Esophagus muscularis mucosa (tissue), 4 donors: ENCODE measurements around the gene PCDHGA1. TPM values are rescaled to one million over a fixed set of nuclear protein-coding genes. Genes with fewer than 3 reads are reported as not detected.

Source experiments
- DNase-seq: peaks from one replicate; pipeline ENCODE4 v3.0.0-alpha.2; 2017; ENCODE audit errors: extremely low spot score
- H3K27ac ChIP-seq, 4 donors: fragments of 200-600 bp; sonication (generic); replicated peaks in 1 of 4; 1 replicate in 3 of 4; 2 replicates in 1 of 4; pipeline ENCODE4 v1.5.1; 2016 to 2019; ENCODE audit warnings: mild to moderate bottlenecking in 1 of 4
- H3K27me3 ChIP-seq, 4 donors: fragments of 200-600 bp; sonication (generic); one replicate each; pipeline versions ENCODE4 v1.5.1 to v1.6.0; 2016 to 2019
- H3K36me3 ChIP-seq, 4 donors: fragments of 200-600 bp; sonication (generic); one replicate each; pipeline ENCODE4 v1.5.1; 2016 to 2019
- H3K4me1 ChIP-seq, 4 donors: fragments of 200-600 bp; sonication (generic); one replicate each; pipeline ENCODE4 v1.5.1; 2016 to 2019
- H3K4me3 ChIP-seq, 4 donors: fragments of 200-600 bp; sonication (generic); 1 replicate in 2 of 4; 2 replicates in 2 of 4; pipeline ENCODE4 v1.5.1; 2016 to 2019; ENCODE audit warnings: mild to moderate bottlenecking in 4 of 4, moderate library complexity in 1 of 4
- H3K9me3 ChIP-seq, 4 donors: fragments of 200-600 bp; sonication (generic); 1 replicate in 3 of 4; 2 replicates in 1 of 4; pipeline ENCODE4 v1.5.1; 2016 to 2019
- EP300 ChIP-seq: sonication (generic); formaldehyde crosslinking; IDR thresholded peaks from one replicate; pipeline ENCODE4 v1.6.1; 2017; ENCODE audit warnings: antibody characterized with exemption
- POLR2A ChIP-seq: fragments of 450-650 bp; IDR thresholded peaks from one replicate; pipeline ENCODE4 v1.6.1; 2017; ENCODE audit warnings: antibody characterized with exemption, moderate library complexity, mild to moderate bottlenecking, low read depth
- POLR2AphosphoS5 ChIP-seq, 2 donors: sonication (generic); formaldehyde crosslinking; IDR thresholded peaks; one replicate each; pipeline ENCODE4 v1.6.1; 2017; ENCODE audit warnings: antibody characterized with exemption in 2 of 2
- WGBS: methylation state at CpG from one replicate; pipeline ENCODE4 v1.1.5; 2018; 5-methylcytosine and 5-hydroxymethylcytosine counted together
- intact Hi-C: fragments of 100-400 bp; cut with DNase I; formaldehyde crosslinking; loops from one replicate; pipeline ENCODE4 v1.15.1; 2023
- total RNA-seq, 4 donors: library from RNA; depleted of rRNA; stranded (reverse); fragments of >200 nt; gene quantifications; one replicate each; pipeline versions ENCODE4 v1.1.0 to v1.2.1, GENCODE V29; 2016
- TF ChIP-seq, protein P1 (sequence below), 3 experiments: fragments of 200-600 bp in 2 of 3; fragments of 450-650 bp in 1 of 3; sonication (generic) in 2 of 3; IDR thresholded peaks; one replicate each; pipeline ENCODE4 v1.5.1; 2017 to 2019; ENCODE audit warnings: antibody characterized with exemption in 3 of 3, mild to moderate bottlenecking in 2 of 3, moderate library complexity in 1 of 3

Gene PCDHGA1
- total RNA-seq = 1 to 10 TPM in 1 of 4 donors, under 1 TPM in 3; 0.45 to 1.2 (median 0.76) TPM

DNA sequence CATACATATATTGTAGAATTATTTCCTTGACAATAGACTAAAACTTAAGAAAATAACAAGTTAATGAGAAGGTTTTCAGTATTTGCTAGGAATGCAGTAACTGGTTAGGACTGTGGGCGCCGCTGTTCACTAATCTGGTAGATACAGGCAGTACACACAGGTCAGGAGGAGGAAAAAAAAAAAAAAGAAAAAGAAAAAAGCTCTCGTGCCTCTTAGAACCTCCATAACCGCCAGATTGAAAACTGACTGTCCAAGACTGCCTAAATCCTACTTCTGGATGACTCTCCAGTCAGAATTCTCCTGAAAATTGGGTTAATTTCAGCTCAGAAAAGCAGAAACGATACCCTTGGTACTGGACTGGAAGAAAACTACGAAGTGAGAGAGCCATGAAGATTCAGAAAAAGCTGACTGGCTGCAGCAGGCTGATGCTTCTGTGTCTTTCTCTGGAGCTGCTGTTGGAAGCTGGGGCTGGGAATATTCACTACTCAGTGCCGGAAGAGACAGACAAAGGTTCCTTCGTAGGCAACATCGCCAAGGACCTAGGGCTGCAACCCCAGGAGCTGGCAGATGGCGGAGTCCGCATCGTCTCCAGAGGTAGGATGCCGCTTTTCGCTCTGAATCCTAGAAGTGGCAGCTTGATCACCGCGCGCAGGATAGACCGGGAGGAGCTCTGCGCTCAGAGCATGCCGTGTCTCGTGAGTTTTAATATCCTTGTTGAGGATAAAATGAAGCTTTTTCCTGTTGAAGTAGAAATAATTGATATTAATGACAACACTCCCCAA lies at the start of gene PCDHGA1:
TSS of gene PCDHGA1 (plus strand) at position 216 of the 782 bp plus-strand sequence.
- 31% methylated on average over 13 of the region's 21 CpGs for WGBS

DNA sequence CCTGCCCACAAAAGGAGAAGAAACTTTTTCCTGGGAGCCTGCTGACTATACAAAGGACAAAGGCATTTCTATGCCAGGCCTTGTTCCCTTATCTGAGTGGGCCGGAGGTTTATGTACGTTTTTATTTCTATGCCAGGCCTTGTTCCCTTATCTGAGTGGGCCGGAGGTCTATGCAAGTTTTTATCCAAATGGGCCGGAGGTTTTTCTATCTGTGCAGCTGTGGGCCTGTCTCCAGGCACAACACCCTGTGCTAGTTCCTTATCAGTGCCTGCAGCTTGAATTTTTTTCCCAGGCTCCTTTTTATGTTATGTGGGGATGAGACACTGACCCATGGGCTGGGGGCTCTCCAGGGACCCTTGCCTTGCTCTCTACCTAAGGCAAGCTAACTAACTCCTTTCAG lies 31.9 kb upstream of the PCDHGA1 start:
- intact Hi-C loops = no loop called here
- no peak for TF ChIP-seq EP300
- TF ChIP-seq POLR2A = no peak
- no peak for TF ChIP-seq POLR2AphosphoS5 (IDR thresholded peaks at IDR 0.05)
- TF ChIP-seq, protein P1, sequence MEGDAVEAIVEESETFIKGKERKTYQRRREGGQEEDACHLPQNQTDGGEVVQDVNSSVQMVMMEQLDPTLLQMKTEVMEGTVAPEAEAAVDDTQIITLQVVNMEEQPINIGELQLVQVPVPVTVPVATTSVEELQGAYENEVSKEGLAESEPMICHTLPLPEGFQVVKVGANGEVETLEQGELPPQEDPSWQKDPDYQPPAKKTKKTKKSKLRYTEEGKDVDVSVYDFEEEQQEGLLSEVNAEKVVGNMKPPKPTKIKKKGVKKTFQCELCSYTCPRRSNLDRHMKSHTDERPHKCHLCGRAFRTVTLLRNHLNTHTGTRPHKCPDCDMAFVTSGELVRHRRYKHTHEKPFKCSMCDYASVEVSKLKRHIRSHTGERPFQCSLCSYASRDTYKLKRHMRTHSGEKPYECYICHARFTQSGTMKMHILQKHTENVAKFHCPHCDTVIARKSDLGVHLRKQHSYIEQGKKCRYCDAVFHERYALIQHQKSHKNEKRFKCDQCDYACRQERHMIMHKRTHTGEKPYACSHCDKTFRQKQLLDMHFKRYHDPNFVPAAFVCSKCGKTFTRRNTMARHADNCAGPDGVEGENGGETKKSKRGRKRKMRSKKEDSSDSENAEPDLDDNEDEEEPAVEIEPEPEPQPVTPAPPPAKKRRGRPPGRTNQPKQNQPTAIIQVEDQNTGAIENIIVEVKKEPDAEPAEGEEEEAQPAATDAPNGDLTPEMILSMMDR (IDR thresholded peaks at IDR 0.05) = no peak
- Histone ChIP-seq H3K4me3 (no peak overlapping the region), H3K27ac (no peak overlapping the region), H3K4me1 (no peaks in the 10 kb centered on the region), H3K27me3 (no peaks in the 10 kb centered on the region), H3K9me3 (peaks cover 5 to 98% (median 97%) of the 10 kb centered on the region in 4 donors), H3K36me3 (peaks cover 0 to 23% (median 5%) of the 10 kb centered on the region in 4 donors)
- 86% methylated on average over 4 of the region's 4 CpGs for WGBS
- DNase-seq = no peak

More for the DNA sequence above, at the start of gene PCDHGA1:
- TF ChIP-seq, protein P1 (IDR thresholded peaks at IDR 0.05) = peak in 1 of 3 experiments; percentile 14
- TF ChIP-seq POLR2AphosphoS5 (IDR thresholded peaks at IDR 0.05) = no peak
- Histone ChIP-seq H3K4me1 (peaks cover 0 to 11% (median 3%) of the 10 kb centered on the region in 4 donors), H3K27me3 (peaks cover 0 to 35% (median 0%) of the 10 kb centered on the region in 4 donors), H3K36me3 (no peaks in the 10 kb centered on the region), H3K27ac (no peak within 1 kb of the TSS), H3K4me3 (peak within 1 kb of the TSS in 1 of 4 donors; percentile 13), H3K9me3 (peaks cover 0 to 92% (median 82%) of the 10 kb centered on the region in 4 donors)
- DNase-seq = no peak
- intact Hi-C loops = no loop called here

DNA sequence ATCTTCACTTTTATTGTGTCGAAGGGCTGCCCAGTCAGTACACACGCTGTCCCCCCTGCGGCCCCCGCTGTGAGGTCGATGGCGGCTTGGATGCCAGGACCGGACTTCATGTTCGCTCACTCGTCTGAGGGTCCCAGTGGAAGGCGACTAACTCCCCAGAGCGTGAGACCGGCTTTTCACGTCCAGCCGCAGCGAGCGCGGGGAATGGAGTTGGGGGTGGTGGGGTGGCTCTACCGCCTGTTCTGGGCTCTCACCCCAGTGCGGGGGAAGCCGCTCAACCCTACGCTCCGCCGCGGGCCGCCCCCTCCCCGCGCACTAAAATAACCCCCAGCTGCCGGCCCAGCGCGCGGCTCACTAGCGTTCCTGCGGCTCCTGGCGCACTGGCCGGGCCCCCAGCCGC lies 26.6 kb upstream of the PCDHGA1 start, which contains the start of gene SLC25A2:
TSS of gene SLC25A2 (minus strand) at position 294 of the 400 bp plus-strand sequence. CDS start at position 110, 184 bp downstream.
- Histone ChIP-seq H3K4me3 (no peak within 1 kb of the TSS), H3K4me1 (no peaks in the 10 kb centered on the region), H3K9me3 (peaks cover 0 to 100% (median 97%) of the 10 kb centered on the region in 4 donors), H3K27ac (no peak within 1 kb of the TSS), H3K27me3 (no peaks in the 10 kb centered on the region), H3K36me3 (no peaks in the 10 kb centered on the region)
- 39% methylated on average over 20 of the region's 36 CpGs for WGBS
- no peak for DNase-seq
- TF ChIP-seq, protein P1 (IDR thresholded peaks at IDR 0.05) = no peak
- TF ChIP-seq POLR2AphosphoS5 (IDR thresholded peaks at IDR 0.05) (no peak), EP300 (no peak), POLR2A (no peak)
- intact Hi-C loops = no loop called here

DNA sequence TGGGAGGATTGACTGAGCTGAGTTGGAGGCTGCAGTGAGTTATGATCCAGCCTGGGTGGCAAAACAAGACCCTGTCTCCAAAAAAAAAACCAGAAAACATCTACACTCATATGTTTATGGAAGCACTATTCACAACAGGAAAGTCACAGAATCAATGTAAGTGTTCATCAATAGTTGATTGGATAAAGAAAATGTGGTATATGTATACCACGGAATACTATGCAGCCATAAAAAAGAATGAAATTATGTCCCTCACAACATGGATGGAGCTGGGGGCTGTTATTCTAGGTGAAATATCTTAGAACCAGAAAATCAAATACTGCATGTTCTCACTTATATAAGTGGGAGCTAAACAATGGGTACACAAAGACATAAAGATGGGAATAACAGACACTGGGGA lies 23.7 kb upstream of the PCDHGA1 start:
- Histone ChIP-seq H3K4me3 (no peak overlapping the region), H3K9me3 (peaks cover 0 to 100% (median 98%) of the 10 kb centered on the region in 4 donors), H3K27ac (no peak overlapping the region), H3K27me3 (no peaks in the 10 kb centered on the region), H3K36me3 (no peaks in the 10 kb centered on the region), H3K4me1 (no peaks in the 10 kb centered on the region)
- intact Hi-C loops = no loop called here
- no peak for DNase-seq
- TF ChIP-seq POLR2A (no peak), EP300 (no peak), POLR2AphosphoS5 (IDR thresholded peaks at IDR 0.05) (no peak)
- TF ChIP-seq, protein P1 (IDR thresholded peaks at IDR 0.05) = no peak
- 100% methylated on average over 1 of the region's 1 CpG for WGBS
